Measurements from ENCODE around the gene P4HA2.

GRCh38 chr5:132245593-132245992 lies 17.9 kb upstream of the P4HA2 start:
- TF ChIP-seq CTCF (IDR thresholded peaks at IDR 0.05; ENCODE audit: low read length) (no peak), EZH2 (optimal IDR thresholded peaks at IDR 0.05; ENCODE audit: low read depth, low read length) (no peak), EZH2phosphoT487 (IDR thresholded peaks at IDR 0.05; ENCODE audit: low read length) (no peak)

Measured in MM.1S (cell line).